OCI-LY7 (cell line): Measurements from ENCODE around the gene RBM44.

ENCODE experiments used
- CTCF ChIP-seq: fragments of 200-600 bp; sonication (generic); conservative IDR thresholded peaks from 2 replicates; pipeline ENCODE4 v1.5.1; 2014; ENCODE audit warnings: mild to moderate bottlenecking, antibody characterized with exemption, low read length, moderate library complexity, mixed read lengths
- EZH2phosphoT487 ChIP-seq: fragments of 200-600 bp; sonication (generic); IDR thresholded peaks from 2 replicates; pipeline ENCODE4 v1.6.1; 2018; ENCODE audit warnings: low read depth, borderline replicate concordance, mild to moderate bottlenecking, mixed run types, antibody characterized with exemption, low read length, moderate library complexity, mixed read lengths

DNA sequence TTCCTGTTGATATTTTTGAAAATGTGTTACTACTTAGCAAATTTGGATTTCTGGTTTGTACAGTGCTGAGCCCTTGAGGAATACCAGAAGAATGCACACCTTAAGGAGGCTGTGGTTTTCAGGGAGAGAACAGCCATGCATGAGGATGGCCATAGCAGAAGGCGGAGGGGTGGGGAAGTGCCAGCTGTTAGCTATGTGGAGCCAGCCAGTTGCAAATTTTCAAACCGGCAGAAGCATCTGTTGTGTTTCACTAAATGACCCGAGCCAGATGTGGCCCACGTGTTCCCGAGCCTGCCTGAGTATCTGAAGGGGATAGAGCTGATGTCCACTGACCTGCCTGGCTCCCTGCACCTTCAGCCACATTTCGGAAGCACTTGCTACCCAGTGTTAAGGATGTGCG, 16.4 kb upstream of the RBM44 start:
- TF ChIP-seq EZH2phosphoT487 (no peak), CTCF (no peak)
